ENCODE results near the gene RIPK3.

RIPK3 gene

GRCh38 chr14:24311837-24312615 lies 27.8 kb downstream of the RIPK3 start:
- no peak for DNase-seq (ENCODE audit: low spot score)
- TF ChIP-seq CTCF (IDR thresholded peaks at IDR 0.05; ENCODE audit: extremely low read depth, missing control alignments) = no peak

- DNase-seq (ENCODE audit: low spot score) = peak; percentile 85
Observed at GRCh38 chr14:24310646-24311604, 28.9 kb downstream of the RIPK3 start, which contains the start of gene LTB4R. Gene LTB4R (plus strand): TSS chr14:24311502. CDS start chr14:24315652, 4,150 bp downstream.

GRCh38 chr14:24310265-24310645 lies 29.5 kb downstream of the RIPK3 start:
- DNase-seq (ENCODE audit: low spot score) = no peak
- TF ChIP-seq CTCF (IDR thresholded peaks at IDR 0.05; ENCODE audit: extremely low read depth, missing control alignments) = no peak

More at GRCh38 chr14:24310646-24311604, 28.9 kb downstream of the RIPK3 start, which contains the start of gene LTB4R:
- peak; percentile 44 for TF ChIP-seq CTCF (IDR thresholded peaks at IDR 0.05; ENCODE audit: extremely low read depth, missing control alignments)

GRCh38 chr14:24309538-24310264 lies 30.1 kb downstream of the RIPK3 start, which contains the start of gene LTB4R2:
Gene LTB4R2 (plus strand): TSS chr14:24310140. CDS start chr14:24310665, 525 bp downstream.
- TF ChIP-seq CTCF (IDR thresholded peaks at IDR 0.05; ENCODE audit: extremely low read depth, missing control alignments) = no peak
- DNase-seq (ENCODE audit: low spot score) = no peak

- no peak for DNase-seq (ENCODE audit: low spot score)
- TF ChIP-seq CTCF (IDR thresholded peaks at IDR 0.05; ENCODE audit: extremely low read depth, missing control alignments) = no peak
Observed at GRCh38 chr14:24308342-24309124, 31.3 kb downstream of the RIPK3 start.

GRCh38 chr14:24307575-24308341 lies 32.0 kb downstream of the RIPK3 start, which contains the start of gene CIDEB:
Gene CIDEB (minus strand): TSS chr14:24307977. CDS start chr14:24307858, 119 bp downstream.
- DNase-seq (ENCODE audit: low spot score) = peak; percentile 79
- TF ChIP-seq CTCF (IDR thresholded peaks at IDR 0.05; ENCODE audit: extremely low read depth, missing control alignments) = peak; percentile 91

All from GM20000 (cell line).